Erythroblast (primary cell): ENCODE data around the gene FAM20B.

ENCODE experiments used
- GATA1 ChIP-seq: IDR thresholded peaks from 2 replicates; pipeline ENCODE4 v1.6.1; 2011; ENCODE audit warnings: low read depth, mild to moderate bottlenecking, control low read depth, low read length, moderate library complexity
- POLR2A ChIP-seq: IDR thresholded peaks from 2 replicates; pipeline ENCODE4 v1.6.1; 2011; ENCODE audit warnings: mild to moderate bottlenecking, low read length

GRCh38 chr1:179047636-179047997 lies 21.9 kb downstream of the FAM20B start:
- TF ChIP-seq POLR2A (no peak), GATA1 (no peak)
